Sigmoid colon (tissue), 3 donors: ENCODE data around the gene METTL27.

Source experiments
- POLR2A ChIP-seq, 2 donors: fragments of 450-650 bp; IDR thresholded peaks; one replicate each; pipeline ENCODE4 v1.6.1; 2016; ENCODE audit warnings: antibody characterized with exemption in 2 of 2, mild to moderate bottlenecking in 2 of 2, moderate library complexity in 2 of 2
- TF ChIP-seq, protein P1 (sequence below), 4 experiments: fragments of 450-650 bp in 3 of 4; fragments of 200-600 bp in 1 of 4; IDR thresholded peaks; one replicate each; pipeline ENCODE4 v1.5.1; 2016 to 2019; ENCODE audit warnings: antibody characterized with exemption in 4 of 4, mild to moderate bottlenecking in 3 of 4, moderate library complexity in 2 of 4

DNA sequence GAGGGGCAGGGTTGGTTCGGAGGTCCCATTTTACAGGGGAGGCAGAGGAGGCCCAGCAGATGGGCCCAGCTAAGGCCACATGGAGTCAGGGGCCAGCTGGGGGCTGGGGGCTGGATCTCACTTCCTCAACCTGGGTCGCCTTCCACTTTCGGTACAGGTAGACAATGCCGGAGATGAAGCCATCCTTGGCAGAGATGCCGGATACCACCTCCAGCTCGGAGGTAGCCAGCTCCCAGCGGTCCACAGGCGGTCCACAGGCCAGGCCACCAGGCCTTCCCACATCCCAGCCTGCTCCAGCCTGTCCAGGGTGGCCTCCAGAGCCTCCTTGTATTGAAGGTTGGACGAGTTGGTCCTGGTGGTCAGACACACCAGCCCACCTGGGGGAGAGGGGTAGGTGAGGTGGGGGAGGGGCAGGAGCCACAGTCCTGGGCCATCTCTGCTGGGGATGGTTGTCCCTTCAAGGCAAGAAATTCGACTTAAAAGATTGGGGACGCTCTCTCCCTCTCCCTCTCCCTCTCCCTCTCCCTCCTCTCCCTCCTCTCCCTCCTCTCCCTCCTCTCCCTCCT lies 7.6 kb downstream of the METTL27 start:
- TF ChIP-seq, protein P1, sequence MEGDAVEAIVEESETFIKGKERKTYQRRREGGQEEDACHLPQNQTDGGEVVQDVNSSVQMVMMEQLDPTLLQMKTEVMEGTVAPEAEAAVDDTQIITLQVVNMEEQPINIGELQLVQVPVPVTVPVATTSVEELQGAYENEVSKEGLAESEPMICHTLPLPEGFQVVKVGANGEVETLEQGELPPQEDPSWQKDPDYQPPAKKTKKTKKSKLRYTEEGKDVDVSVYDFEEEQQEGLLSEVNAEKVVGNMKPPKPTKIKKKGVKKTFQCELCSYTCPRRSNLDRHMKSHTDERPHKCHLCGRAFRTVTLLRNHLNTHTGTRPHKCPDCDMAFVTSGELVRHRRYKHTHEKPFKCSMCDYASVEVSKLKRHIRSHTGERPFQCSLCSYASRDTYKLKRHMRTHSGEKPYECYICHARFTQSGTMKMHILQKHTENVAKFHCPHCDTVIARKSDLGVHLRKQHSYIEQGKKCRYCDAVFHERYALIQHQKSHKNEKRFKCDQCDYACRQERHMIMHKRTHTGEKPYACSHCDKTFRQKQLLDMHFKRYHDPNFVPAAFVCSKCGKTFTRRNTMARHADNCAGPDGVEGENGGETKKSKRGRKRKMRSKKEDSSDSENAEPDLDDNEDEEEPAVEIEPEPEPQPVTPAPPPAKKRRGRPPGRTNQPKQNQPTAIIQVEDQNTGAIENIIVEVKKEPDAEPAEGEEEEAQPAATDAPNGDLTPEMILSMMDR (IDR thresholded peaks at IDR 0.05): no peak
- TF ChIP-seq POLR2A (IDR thresholded peaks at IDR 0.05): no peak
